Stimulated activated CD8-positive, alpha-beta memory T cell treated with anti-CD3 and anti-CD28 coated beads, Interleukin-12 subunit alpha, Interleukin-12 subunit beta, amount 100 ng/mL, for 24 hours (primary cell): ENCODE measurements around the gene CCDC197.

Experiments used
- DNase-seq: peaks from one replicate; pipeline ENCODE4 v3.0.0-alpha.2; 2020; ENCODE audit errors: extremely low read depth

Gene CCDC197

DNA sequence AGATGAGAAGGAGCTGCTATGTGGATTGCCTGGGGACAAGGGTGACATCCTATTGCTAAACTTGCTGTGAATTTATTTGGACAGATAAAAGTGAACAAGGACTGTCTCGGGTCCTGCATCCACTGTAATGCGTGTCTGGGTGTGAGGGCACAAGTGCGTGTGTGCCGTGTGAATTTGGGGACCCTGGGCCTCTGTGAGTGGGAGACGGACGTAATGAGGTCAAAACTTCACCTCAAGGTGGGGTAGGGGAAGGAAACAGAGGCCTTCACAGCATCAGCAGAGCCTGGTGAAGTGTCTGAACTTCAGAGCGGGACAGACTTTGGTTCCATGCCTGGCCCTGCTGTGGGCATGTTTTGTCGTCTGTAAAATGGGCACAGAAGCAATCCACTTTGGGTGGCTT is 35.5 kb upstream of the CCDC197 start:
- DNase-seq: no peak

DNA sequence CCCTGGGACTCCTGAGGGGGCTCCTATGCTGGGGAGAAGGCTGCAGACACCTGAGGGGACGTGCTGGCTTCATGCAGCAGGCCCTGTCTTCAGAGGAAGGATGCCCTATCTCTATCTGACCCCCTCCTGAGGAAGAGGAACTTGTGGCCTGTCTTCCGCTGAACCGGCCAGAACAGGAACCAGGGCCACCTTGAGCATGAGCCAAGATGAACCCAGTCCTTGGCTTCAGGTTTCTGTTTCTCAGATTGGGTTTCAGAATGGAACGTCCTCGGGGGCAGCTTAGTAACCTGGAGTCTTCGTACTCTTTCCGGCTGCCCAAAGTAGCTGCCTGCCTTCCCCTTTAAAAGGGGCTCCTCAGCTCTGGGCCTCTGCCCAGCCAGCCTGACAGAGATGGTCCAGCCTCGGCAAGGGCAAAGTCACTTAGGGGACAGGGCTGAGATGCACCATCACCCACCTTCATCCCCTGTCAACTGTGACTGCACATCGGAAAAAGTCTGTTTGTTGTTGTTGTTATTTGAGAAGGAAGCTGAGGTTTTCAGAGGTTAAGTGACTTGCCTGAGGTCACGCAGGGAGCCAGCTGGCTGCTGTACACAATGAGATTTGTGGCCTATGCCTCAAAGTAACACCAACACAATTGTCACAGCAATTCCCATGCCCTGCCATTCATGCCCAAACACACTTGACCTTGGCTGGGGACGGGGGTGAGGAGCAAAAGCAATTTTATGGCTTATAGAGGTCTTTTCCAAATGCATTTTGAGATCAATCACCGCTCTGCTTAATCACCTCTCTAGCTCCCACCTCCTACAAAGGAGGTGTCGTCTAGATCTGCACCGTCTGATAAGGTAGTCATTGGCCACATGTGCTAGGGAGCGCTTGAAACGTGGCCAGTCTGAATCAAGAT is 34.1 kb upstream of the CCDC197 start:
- no peak for DNase-seq

DNA sequence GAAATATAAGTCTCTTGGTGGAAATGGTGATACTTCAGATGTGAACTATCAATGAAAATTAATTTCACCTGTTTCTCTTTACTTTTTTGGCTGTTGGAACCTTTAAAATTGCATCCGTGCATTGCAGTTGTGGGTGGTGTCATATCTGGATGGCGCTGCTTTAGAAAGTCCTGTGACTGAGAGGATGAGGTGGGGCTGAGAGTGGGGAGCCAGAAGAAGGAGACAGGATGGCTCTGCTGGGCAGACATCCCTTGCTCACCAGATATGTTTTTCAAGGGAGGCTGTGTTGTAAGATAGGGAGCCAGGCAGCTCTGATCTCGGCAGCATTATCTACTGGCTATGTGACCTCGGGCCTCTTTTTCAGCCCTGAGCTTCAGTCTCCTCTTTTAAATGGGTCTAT is 33.4 kb upstream of the CCDC197 start:
- no peak for DNase-seq

DNA sequence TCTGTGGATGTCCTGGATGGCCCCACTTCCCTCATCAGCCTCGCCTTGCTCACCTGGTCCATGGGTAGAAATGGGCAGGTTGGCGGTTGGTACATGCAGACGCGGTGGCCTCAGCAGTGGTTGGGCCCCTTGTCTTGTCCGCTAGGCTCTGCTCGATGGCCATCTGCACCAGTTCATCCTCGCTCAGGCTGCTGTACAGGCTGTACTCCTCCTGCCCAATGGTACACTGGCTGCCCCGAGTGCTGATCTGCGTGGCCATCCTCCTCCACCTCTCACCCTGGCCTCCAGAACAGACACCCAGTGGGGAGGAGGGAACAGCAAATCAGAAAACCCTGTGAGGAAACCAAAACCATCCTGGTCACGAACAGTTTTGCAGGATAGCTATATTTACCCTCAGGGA is 32.8 kb upstream of the CCDC197 start:
- no peak for DNase-seq

DNA sequence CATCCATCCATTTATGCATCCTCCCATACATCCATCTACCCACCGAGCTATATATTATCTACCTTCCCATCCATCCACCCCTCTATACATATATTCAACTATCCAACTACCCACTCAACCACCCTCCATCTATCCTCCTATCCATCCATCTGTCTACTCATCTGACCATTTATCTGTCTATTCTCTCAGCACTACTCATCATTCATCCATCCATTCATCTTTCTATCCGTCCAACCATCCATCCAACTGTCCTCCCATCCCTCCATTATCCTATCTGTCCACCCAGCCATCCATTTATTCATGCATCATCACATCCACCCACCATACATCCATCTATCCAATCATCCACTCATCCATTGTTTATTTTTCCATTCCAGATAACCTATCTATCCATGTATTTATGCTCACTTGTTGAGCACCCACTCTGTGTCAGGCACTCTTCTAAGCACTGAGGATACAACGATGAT is 32.2 kb upstream of the CCDC197 start:
- no peak for DNase-seq

DNA sequence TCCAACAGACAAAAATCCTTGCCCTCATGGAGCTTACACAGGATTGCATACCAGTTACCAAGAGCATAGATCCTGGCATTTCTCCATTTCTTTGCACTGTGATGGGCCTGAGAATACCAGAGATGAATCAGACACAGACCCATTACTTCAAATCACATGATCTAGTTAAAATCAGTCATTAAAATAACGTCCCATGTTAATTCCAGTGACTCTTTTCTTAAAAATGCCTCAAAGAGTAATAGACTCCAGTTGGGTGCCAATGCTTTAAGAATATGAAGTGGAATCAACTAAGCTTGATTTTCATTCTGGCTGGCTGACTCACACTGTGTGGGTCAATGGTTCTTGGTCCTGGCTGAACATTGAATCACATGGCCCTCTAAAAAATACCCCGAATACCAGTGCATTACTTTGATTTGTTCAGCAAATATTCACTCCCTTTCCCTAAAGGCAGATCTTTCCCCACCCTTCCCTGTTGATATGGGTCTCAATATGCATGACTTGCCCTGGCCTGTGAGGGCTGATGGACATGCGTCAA is 31.7 kb upstream of the CCDC197 start:
- no peak for DNase-seq

DNA sequence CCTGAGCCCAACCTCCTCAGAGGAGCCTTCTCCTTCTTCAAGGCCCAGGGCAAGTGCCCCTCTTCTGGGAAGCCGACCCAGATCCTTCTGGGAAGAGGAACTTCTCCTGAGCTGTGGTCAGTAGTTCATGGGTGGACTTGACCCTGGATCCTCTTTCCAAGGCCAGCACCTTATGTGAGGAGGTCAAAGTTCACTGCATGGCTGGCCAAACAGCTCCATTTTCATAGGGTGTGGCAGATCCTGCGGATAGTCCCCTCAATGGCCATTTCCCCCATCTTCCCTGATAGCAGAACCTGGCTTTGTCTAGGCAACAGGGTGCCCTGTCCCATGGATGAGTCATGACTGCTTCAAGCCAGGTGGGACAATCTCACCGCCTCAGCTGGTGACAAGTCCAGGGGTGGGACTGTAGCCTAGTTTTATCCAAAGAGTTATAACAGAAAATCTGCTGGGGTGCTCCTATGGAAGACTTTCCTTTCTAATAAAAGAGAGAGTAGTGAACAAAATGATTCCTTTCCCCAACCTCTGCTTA is 31.1 kb upstream of the CCDC197 start:
- DNase-seq: no peak

DNA sequence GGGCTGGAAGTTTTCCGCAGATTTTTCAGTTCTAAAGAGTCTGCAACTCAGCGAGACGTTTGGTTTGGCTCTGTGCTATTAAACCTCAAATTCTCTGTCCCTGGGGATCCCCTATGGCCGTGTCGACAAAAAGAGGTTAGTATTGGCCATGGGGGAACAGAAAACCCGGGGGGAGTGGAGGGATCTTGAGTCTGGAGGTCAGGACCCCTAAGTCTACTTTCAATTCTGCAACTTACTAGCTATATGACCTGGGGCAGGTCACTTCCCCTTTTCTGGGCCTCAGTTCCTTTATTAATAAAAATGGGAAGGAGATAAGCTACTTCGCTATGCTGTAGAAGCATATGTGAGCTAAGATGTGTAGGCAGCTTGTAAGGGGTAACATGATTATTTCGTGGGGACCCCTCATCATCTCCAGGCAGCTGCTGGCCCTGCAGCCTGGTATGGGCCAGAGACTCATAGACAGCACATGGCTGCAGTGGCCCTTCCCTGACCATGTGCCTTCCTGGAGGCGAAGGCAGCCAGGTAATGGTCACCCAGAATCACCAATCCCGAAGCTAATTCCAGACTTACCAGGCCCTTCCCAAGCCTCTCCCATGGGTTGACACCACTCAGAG is 29.4 kb upstream of the CCDC197 start:
- no peak for DNase-seq

DNA sequence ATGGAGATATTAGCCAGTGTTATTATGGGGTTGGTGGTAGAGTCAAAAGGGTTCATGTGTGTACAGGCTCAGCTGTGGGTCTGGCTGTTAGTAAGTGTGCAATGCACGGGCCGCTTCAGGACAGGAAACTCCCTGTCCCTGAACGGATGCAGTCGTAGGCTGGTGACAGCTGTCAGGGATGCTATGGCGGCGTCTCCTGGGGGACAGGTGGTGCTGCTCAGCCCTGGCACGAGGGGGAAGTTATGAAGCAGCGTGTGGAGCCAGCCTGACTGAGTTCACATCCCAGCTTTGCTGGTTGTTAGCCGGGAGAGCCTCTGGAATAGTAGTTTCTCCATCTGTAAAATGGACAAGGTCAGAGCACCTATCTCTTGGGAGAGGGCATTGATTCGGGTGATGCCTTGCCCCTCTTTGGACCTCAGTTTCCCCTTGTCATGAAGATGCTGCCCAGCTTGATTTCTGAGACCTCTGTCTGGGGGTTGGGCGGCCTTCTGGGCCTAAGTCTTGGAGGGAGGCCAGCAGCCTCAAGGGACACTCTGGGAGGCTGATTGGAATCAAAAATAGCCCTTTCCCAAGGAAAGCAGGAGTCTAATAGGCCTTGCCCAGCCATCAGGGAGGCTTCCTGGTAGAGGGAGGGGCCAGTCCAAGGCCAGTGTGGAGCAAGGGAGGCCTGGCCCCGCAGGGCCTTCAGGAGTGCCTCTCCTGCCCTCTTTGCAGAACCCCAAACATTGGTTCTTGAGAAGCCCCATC is 27.8 kb upstream of the CCDC197 start:
- no peak for DNase-seq

DNA sequence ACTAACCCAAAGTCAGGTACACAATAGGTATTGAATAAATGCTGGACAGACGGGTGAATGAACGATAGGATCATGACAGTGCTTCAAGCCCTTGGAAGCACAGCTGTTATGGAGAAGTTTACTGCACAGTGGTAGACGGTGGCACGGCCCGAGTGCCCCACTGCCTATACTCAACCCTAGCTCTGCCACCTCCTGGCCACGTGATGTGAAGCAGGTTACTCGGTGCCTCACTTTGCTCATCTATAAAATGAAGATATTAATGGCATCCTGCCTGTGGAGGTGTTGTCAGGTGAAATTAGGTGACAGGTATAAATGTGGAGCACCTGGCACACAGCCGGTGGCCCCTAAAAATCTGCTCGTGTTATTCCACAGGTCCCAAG is 26.5 kb upstream of the CCDC197 start:
- DNase-seq: no peak

DNA sequence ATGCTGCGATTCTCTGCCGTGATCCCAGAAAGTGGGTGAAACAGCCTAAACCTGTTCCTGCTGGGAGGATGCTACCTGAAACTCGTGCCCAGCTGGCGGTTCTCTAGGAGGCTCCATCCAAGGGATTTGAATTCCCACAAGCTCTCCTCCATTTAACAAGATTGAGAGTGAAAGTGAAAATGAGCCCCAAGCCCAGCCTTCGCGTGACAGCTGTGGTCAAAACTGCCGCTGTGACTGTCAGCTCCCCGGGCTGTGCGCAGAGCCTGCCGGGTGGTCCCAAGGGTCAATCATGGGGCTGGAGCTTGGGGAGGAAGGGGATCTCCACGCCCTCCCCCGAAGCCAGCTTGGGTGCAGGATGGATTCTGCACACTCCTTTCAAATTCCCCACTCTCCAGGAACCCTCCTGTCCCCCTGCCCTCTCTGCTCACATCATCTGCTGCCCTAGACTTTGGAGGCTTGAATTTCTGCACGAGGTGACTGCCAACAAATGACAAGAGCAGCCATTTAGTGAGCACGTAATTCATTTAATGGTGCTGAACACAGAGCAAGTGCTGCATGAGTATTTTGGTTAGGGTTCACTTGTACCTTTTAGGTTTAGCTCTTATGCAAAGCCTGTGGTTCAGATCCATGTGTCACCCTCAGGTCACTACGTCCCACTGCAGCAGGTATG is 26.0 kb upstream of the CCDC197 start:
- no peak for DNase-seq

DNA sequence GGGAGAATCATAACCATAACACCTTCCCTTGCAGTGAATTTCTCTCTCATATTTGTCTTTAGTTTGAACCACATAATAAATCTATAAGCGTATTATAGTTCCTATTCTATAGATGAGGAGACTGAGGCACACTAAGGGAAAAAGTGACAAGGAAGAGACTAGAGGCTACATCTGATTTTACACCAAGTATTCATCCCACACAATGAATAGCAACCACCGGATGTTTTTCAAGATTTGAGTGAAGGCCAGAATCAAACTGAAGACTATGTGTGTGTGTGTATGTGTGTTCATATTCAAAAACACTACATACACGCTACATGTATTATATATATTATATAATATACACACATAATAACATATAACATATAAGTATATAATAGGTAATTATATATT is 25.5 kb upstream of the CCDC197 start:
- no peak for DNase-seq

DNA sequence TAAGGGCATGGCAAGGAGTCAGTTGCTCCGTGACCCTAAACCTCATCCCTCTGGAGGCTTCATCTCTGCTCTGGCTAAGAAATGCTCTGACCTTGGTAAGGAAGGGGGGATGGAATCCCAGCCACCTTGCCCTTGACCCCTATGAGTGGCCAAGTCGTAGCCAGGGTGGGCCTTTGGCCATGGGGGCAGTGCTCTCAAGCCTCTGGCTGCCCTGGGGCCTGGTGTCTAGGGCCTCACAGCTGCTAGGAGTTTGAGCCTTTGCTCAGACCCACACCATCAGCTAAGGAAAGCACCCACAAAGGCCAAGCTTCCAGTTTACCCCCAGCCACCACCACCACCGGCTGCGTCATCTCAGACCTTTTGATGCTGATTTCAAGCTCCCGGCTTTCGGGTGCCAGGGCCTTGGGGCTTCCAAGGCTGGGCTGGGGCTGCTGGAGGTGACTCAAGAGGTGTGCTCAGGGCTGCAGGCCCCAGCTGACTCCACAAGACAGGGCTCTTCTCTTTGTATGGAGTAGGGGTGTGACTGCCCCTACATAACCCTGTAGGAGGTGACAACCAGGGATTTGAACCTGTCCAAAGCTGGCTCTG is 24.4 kb upstream of the CCDC197 start:
- DNase-seq: no peak

DNA sequence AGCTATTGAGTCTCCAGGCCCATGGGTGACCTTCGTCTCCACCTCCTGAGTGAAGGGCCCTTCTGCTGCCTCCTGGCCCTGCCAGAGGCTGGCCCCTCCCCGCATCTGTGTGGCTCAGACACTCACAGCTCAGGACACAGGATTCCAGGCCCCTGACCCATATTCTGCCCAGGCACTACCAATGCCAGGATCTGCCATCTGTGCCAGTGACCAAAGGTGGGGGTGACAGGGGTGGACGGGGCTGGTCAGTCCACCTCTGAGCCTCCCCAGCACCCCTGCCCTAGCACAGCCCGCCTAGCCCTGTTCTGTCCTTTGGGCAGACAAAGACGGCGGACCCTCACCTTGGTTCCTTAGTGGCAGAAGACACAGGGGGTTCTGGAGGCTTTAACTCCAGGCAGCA is 23.5 kb upstream of the CCDC197 start:
- no peak for DNase-seq

DNA sequence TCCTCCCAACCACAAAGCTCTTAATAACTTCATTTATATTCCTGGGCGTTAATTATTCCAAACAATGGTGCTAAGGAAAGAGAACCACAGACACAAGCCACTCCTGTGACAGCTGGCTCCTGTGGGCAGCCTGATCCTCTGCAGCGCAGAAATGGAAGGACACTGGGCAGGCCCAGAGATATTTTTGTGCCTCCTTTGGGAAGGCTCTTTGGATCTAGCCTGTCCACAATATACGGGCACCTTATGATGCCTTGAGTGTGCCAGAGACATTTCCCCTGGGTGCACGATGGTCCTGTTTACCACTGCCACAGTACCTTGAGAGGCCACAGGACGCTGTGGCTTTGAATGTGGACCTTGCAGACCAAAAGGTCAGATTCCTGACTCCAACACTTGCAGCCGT is 22.8 kb upstream of the CCDC197 start:
- DNase-seq: no peak

DNA sequence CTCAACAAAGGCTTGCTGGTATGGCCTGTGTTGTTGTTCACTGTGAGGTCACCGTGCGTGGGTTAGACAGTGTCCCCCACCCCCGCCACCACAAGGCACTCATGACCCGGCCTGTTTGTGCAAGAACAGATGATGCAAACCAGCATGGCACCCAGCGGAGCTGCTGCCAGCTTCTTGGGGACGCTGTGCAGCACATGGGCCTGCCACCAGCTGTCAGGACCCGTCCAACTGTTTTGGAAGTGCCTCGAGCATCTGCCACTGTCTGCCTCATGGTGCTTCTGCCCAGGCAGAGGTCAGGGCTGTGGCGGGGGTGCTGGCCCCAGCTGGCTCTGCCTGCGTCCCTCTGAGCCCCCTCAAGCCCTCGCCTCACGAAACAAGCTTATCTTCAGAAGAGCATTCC is 22.3 kb upstream of the CCDC197 start:
- no peak for DNase-seq

DNA sequence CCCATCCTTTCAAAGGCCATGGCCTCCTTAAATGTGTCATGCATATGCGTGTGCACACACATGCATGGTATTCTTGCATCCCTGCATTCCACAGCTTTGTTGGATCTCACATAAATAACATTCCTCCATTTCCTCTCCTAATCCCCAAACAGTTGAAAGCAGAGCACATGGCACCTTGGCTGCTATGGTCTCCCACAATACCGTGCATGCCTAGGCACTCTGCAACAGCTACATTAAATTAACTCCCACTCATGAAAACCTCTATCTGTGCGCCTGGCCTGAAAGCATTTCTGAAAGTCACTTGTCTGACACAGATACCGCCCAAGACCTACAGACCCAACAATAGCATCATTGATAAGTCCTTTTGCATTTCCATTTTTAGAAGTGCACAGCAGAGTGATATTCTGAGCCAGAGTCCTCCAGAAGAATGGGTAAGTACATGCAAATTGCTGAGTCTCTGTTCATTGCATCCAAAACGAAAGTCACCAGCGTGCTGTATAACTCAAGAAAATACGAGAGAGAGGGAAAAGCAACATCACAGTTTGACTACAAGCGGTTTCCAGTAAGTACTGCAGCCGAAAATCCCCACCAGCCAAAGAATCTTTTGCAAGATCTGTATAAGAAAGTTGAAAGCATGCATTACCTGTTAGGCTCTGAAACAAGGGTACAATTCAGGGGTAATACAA is 21.2 kb upstream of the CCDC197 start:
- no peak for DNase-seq

DNA sequence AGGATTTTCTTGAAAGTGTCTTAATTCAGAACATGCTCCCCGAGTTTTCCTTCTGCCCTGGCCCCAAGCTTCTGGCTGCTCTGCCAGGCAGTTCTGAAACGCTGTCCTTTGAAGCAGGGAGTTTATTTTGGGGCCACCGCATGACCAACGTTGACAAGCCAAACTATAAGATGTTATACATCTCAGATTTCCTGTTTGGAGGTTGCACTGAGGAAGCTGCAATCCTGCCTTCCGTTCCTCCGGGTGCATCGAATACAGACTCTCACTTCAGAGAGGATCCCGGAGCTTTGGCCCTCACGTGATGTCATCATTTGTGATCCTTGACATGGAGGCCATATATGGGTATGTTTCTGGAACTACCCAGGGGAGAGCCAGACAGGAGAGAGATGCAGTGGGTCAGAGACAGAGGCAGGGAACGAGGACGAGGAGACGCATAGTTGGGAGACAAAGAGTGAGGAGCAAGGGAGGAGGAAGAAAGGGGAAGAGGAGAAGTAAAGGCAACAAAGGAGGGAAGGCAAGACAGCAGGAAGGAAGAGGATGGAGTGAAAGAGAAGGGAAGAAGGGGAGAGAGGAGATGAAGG is 20.5 kb upstream of the CCDC197 start, which contains the start of gene ASB2:
ASB2 (minus strand) TSS at position 94 of the 581 bp plus-strand sequence. CDS start 12,031 bp downstream, outside the sequence.
- no peak for DNase-seq

DNA sequence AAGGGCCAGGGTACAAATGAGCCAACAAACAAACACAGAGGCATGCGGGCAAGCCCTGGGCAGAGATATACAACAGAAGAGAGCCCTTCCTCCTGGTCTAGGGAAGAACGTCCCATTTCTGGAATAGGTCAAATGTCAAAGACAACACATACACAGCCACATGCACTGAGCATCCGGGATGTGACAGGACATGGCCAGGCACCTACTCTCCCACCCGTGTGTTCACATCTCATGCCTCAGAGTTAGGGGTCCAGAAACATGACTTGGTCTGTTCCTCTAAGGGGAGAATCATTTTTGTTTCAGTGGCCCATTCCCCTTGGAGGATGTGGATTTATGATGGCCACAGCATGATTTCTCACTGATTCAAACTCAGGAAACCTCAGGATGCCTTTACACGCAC is 19.9 kb upstream of the CCDC197 start:
- no peak for DNase-seq
